Suprapubic skin (tissue), 4 donors: ENCODE measurements around the gene ERLIN1. TPM values are rescaled to one million over a fixed set of nuclear protein-coding genes. Genes with fewer than 3 reads are reported as not detected.

Experiments used
- DNase-seq, 2 donors: peaks; one replicate each; pipeline ENCODE4 v3.0.0-alpha.2; 2019; ENCODE audit warnings: low spot score in 2 of 2
- H3K27ac ChIP-seq: fragments of 200-600 bp; sonication (generic); one replicate; pipeline ENCODE4 v1.5.1; 2019
- H3K27me3 ChIP-seq: fragments of 200-600 bp; sonication (generic); one replicate; pipeline ENCODE4 v1.5.1; 2019
- H3K36me3 ChIP-seq: fragments of 200-600 bp; sonication (generic); one replicate; pipeline ENCODE4 v1.5.1; 2019
- H3K4me1 ChIP-seq: fragments of 200-600 bp; sonication (generic); one replicate; pipeline ENCODE4 v1.5.1; 2019
- H3K4me3 ChIP-seq: fragments of 200-600 bp; sonication (generic); one replicate; pipeline ENCODE4 v1.5.1; 2019; ENCODE audit warnings: mild to moderate bottlenecking
- H3K9me3 ChIP-seq: fragments of 200-600 bp; sonication (generic); one replicate; pipeline ENCODE4 v1.5.1; 2019
- EP300 ChIP-seq: sonication (generic); formaldehyde crosslinking; IDR thresholded peaks from one replicate; pipeline ENCODE4 v1.6.1; 2017; ENCODE audit warnings: antibody characterized with exemption
- POLR2A ChIP-seq, 2 donors: fragments of 450-650 bp; IDR thresholded peaks; one replicate each; pipeline ENCODE4 v1.6.1; 2017; ENCODE audit warnings: antibody characterized with exemption in 2 of 2, mild to moderate bottlenecking in 2 of 2, moderate library complexity in 2 of 2
- POLR2AphosphoS5 ChIP-seq, 3 donors: sonication (generic); formaldehyde crosslinking; IDR thresholded peaks; one replicate each; pipeline ENCODE4 v1.6.1; 2017; ENCODE audit warnings: antibody characterized with exemption in 3 of 3
- WGBS: methylation state at CpG from one replicate; pipeline ENCODE4 v1.1.5; 2018; 5-methylcytosine and 5-hydroxymethylcytosine counted together
- total RNA-seq, 4 donors: library from RNA; depleted of rRNA; stranded (reverse); fragments of >200 nt; gene quantifications; one replicate each; pipeline ENCODE4 v1.1.0, GENCODE V29; 2016
- TF ChIP-seq, protein P1 (sequence below), 2 donors: fragments of 200-600 bp in 1 of 2; fragments of 450-650 bp in 1 of 2; sonication (generic) in 1 of 2; IDR thresholded peaks; one replicate each; pipeline ENCODE4 v1.5.1; 2016 to 2019; ENCODE audit warnings: antibody characterized with exemption in 2 of 2, mild to moderate bottlenecking in 1 of 2, moderate library complexity in 1 of 2

ERLIN1 gene
- total RNA-seq, 4 donors from 2014 or later, result 23.3 to 38.2 (median 27.9) TPM

- TF ChIP-seq POLR2A (IDR thresholded peaks at IDR 0.05) (no peak), POLR2AphosphoS5 (IDR thresholded peaks at IDR 0.05) (no peak), EP300 (no peak)
- TF ChIP-seq, protein P1, sequence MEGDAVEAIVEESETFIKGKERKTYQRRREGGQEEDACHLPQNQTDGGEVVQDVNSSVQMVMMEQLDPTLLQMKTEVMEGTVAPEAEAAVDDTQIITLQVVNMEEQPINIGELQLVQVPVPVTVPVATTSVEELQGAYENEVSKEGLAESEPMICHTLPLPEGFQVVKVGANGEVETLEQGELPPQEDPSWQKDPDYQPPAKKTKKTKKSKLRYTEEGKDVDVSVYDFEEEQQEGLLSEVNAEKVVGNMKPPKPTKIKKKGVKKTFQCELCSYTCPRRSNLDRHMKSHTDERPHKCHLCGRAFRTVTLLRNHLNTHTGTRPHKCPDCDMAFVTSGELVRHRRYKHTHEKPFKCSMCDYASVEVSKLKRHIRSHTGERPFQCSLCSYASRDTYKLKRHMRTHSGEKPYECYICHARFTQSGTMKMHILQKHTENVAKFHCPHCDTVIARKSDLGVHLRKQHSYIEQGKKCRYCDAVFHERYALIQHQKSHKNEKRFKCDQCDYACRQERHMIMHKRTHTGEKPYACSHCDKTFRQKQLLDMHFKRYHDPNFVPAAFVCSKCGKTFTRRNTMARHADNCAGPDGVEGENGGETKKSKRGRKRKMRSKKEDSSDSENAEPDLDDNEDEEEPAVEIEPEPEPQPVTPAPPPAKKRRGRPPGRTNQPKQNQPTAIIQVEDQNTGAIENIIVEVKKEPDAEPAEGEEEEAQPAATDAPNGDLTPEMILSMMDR (IDR thresholded peaks at IDR 0.05), result no peak
- WGBS, result 89% methylated on average over 13 of the region's 13 CpGs
These were observed 71.4 kb downstream of the ERLIN1 start for GRCh38 chr10:100114460-100114859.

GRCh38 chr10:100109670-100110069 lies 76.2 kb downstream of the ERLIN1 start:
- TF ChIP-seq POLR2A (IDR thresholded peaks at IDR 0.05), result no peak
- Histone ChIP-seq H3K4me3 (no peak overlapping the region), H3K27me3 (peaks cover 12% of the 10 kb centered on the region), H3K4me1 (no peaks in the 10 kb centered on the region), H3K36me3 (no peaks in the 10 kb centered on the region), H3K9me3 (no peaks in the 10 kb centered on the region), H3K27ac (no peak overlapping the region)
- 39% methylated on average over 3 of the region's 3 CpGs for WGBS
- no peak for DNase-seq

More at GRCh38 chr10:100114460-100114859, 71.4 kb downstream of the ERLIN1 start:
- no peaks in the 10 kb centered on the region for H3K9me3 ChIP-seq
- no peak overlapping the region for H3K4me3 ChIP-seq
- no peak for DNase-seq
- no peaks in the 10 kb centered on the region for H3K36me3 ChIP-seq
- H3K27me3 ChIP-seq, result peaks cover 35% of the 10 kb centered on the region
- peaks cover 3% of the 10 kb centered on the region for H3K4me1 ChIP-seq
- H3K27ac ChIP-seq, result no peak overlapping the region

- TF ChIP-seq POLR2A (IDR thresholded peaks at IDR 0.05) (no peak), POLR2AphosphoS5 (IDR thresholded peaks at IDR 0.05) (no peak), EP300 (no peak)
- TF ChIP-seq, protein P1 (IDR thresholded peaks at IDR 0.05), result no peak
- Histone ChIP-seq H3K4me1 (no peaks in the 10 kb centered on the region), H3K36me3 (no peaks in the 10 kb centered on the region), H3K27ac (no peak overlapping the region), H3K27me3 (peaks cover 7% of the 10 kb centered on the region), H3K4me3 (no peak overlapping the region), H3K9me3 (no peaks in the 10 kb centered on the region)
- 83% methylated on average over 11 of the region's 11 CpGs for WGBS
- DNase-seq, result no peak
These were observed 79.0 kb downstream of the ERLIN1 start for GRCh38 chr10:100106865-100107264.

DNA sequence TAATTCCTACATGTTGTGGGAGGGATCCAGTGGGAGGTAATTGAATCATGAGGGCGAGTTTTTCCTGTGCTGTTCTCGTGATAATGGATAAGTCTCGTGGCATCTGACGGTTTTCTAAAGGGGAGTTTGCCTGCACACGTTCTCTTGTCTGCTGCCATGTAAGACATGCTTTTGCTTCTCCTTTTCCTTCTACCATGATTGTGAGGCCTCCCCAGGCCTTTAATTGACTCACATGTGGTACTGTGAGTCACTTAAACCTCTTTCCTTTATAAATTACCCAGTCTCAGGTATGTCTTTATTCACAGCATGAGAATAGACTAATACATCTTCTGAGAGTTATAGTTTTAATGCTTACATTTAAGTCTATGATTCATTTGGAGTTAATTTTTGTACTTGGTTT lies 81.5 kb downstream of the ERLIN1 start:
- Histone ChIP-seq H3K27me3 (peaks cover 11% of the 10 kb centered on the region), H3K9me3 (no peaks in the 10 kb centered on the region), H3K4me1 (no peaks in the 10 kb centered on the region), H3K36me3 (no peaks in the 10 kb centered on the region), H3K27ac (no peak overlapping the region), H3K4me3 (no peak overlapping the region)
- no peak for DNase-seq
- TF ChIP-seq POLR2A (IDR thresholded peaks at IDR 0.05) (no peak), EP300 (no peak), POLR2AphosphoS5 (IDR thresholded peaks at IDR 0.05) (no peak)
- TF ChIP-seq, protein P1 (IDR thresholded peaks at IDR 0.05), result no peak
- 77% methylated on average over 5 of the region's 5 CpGs for WGBS

DNA sequence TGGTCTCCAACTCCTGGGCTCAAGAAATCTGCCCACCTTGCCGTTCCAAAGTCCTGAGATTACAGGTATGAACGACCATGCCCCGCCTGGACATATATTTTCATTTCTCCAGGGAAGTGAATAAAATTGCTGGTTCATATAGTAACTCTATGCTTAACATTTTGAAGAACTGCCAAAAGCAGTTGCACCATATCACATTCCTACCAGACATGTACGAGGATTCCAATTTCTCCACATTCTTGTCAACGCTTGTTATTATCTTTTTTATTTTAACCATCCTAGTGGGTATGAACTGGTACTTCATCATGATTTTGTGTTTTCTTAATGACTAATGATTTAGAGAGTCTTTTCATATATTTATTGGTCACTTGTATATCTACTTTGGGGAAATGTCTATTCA lies 82.2 kb downstream of the ERLIN1 start:
- no peak for DNase-seq
- Histone ChIP-seq H3K36me3 (no peaks in the 10 kb centered on the region), H3K9me3 (no peaks in the 10 kb centered on the region), H3K4me1 (no peaks in the 10 kb centered on the region), H3K4me3 (no peak overlapping the region), H3K27ac (no peak overlapping the region), H3K27me3 (peaks cover 11% of the 10 kb centered on the region)
- no peak for TF ChIP-seq EP300
- no peak for TF ChIP-seq POLR2AphosphoS5 (IDR thresholded peaks at IDR 0.05)
- no peak for TF ChIP-seq POLR2A (IDR thresholded peaks at IDR 0.05)
- TF ChIP-seq, protein P1 (IDR thresholded peaks at IDR 0.05), result no peak
- WGBS, result 74% methylated on average over 5 of the region's 5 CpGs
